GM20431 (cell line): ENCODE measurements around the gene GRIP2.

ENCODE experiments used
- in situ Hi-C: fragments of 300-500 bp; cut with MseI, MboI; formaldehyde crosslinking; loops from one replicate; pipeline ENCODE4 v1.15.0; 2020; ENCODE audit warnings: low sequenced_read_pairs; ENCODE audit not compliant: unreplicated experiment

GRIP2 gene

DNA sequence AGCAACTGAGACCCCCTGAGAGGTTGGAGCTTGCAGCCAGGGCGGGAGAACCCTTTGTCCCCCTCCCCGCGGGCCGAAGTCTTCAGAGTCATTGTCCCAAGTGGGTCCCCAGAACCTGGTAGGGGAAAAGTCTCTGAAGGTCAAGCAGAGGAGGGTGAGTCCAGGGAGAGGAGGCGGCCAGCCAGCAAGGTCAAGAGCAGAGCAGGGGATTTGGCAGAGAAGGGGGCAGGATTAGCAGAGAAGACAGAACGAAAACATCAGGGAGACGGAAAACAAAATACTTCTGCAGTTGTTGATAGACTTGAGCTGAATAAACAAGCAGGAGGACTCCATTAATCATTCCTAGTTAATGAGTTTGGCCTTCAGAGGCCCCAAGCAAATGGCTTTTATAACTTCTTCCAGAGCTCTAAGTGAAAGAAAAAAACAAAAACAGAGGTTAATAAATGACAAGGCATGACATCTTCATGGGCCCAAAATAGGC lies 66.7 kb downstream of the GRIP2 start:
- in situ Hi-C loops, result no loop called here

DNA sequence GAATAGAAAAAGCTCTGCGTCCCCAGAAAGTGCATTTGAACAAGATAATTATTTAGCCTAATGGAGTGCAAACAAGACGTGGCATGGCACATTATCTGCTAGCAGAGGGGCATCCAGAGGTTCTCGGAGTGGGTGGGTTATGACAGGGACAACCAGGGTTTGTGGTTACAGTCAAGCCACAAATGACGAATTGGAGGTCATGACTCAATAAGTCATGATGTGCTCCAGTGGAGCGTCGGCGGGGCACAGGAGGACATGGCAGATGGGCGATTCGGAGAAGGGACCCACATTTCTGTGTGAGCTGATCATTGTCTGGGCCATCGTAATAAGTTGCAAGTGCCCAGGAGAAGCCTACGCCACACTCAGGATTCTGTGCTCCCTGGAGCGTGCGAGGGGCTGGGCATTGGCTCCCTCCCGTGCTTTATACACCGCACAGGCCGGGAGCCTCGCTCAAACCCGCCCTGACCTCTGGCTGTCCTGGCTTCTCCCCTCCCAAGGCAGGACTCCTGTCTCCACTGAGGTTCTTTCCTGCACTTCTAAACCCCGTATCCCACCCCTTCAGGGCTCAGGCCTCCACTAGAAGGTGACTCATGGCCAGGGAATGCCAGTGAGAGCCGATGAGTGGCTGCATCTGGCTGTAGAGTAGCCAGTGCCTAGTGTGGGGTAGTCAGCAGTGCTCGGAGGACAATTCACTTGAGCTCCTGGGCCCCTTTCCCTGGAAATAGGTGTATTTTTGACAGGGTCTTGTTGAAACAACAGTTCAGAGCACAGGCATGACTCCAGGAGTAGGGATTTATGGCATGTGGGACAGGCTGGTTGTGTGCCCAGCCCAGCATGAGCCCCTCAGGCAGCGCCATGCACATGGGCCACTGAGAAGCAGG lies 67.4 kb downstream of the GRIP2 start:
- in situ Hi-C loops, result no loop called here

DNA sequence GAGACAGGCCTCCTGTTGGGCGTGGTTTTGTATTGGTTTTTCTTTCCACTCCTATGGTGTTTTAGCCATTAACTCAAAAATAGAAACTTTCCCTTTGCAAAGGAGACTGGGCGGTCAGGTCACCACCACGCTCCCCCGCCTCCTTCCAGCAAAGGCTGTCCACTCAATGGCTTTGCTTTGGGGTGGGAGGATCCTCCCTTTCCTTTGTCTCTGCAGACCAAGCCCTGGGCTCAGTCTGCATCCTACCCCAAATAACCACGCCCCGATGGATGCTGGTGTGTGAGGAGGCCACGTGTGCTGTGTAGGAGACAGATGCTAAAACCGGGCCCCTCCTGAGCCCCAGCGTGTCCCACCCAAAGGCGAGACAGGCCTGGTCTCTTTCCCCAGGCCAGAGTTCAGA lies 68.5 kb downstream of the GRIP2 start:
- in situ Hi-C loops, result no loop called here

DNA sequence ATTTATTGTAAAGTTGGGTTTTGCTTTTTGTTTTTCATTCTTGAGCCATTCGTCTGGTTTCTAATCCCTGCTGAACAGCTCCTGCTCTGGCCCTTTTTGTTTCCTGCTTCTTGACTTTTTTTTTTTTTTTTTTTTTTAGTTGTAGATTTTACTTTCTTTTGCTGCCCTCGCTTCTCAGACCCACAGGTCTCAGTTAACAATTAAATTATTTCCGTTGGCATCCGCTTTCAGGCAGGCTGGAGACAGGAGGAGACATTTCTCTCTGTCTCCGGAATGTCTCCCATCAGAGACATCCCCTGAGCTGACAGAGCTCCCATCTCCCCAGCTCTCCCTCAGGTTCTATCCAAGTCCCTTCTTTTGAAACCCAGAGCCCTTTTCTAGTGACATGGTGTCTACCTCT lies 69.1 kb downstream of the GRIP2 start:
- in situ Hi-C loops, result no loop called here

DNA sequence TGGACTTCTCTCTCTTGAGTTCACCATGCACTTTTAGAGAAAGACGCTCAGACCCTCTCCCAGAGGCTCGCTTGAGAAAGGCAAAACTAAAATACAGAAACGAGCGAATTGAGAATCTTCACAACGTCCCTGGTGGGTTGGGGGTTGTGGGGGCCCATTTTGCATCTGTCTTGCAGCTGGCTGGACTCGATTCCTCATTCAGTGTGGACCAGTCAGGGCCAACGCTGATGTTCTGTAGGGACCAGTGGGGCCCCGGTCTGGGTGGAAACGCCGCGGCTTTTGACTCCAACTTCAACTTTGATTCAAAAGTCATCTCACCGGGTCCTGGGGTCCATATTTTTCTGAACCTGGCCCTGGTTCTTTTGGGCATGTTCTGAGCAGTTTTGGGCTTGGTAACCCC lies 69.7 kb downstream of the GRIP2 start:
- in situ Hi-C loops, result no loop called here

DNA sequence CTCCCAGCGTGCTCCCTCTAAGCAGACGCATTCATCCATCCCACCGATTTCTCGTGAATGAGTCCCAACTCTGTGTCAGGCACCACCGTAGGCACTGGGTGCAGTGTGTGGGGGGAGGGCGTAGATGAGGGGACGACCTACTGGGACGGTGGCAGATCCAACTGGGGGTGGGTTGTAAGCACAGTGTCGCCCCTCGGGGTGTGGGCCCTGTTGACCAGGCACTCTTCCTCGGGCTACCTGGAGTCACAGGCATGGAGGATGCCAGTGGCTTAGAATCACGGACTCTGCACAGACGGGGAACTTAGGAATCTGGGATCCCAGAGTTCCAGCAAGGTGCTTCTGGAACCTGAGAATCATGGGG lies 71.5 kb downstream of the GRIP2 start:
- in situ Hi-C loops, result loop anchor here (10.0 kb wide), 1 partner anchor 204 kb away; no protein-coding TSS in a partner anchor

DNA sequence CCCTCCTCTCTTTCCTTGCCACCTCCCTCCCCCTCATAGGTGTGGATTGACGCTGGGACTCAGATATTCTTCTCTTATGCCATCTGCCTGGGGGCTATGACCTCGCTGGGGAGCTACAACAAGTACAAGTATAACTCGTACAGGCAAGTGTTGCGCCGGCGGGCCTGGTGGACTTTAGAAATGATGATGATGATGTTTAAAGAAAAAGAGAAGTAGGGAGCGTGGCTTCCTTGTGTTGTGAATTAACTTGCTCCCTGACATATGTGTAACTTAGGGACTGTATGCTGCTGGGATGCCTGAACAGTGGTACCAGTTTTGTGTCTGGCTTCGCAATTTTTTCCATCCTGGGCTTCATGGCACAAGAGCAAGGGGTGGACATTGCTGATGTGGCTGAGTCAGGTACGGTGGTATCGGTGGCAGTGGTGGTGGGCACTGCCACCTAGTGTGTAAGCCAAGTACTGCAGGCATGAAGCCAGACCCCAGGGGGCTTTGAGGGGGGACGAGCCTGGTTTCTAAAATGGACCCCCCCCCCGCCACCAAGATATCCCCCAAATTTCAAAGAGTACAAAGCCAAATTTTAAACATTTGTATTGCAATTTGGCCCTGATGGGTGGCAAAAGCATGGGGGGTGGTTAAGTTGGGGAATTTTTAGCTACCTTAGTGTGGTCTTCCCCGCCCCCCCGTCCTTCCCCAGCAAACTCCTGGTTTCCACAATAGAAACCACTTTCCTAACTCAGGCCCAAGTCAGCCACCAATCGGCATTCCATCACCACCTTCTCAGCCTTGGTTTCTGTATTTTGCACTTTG lies 72.1 kb downstream of the GRIP2 start:
- in situ Hi-C loops, result loop anchor here (10.0 kb wide), 1 partner anchor 203 kb away; no protein-coding TSS in a partner anchor

DNA sequence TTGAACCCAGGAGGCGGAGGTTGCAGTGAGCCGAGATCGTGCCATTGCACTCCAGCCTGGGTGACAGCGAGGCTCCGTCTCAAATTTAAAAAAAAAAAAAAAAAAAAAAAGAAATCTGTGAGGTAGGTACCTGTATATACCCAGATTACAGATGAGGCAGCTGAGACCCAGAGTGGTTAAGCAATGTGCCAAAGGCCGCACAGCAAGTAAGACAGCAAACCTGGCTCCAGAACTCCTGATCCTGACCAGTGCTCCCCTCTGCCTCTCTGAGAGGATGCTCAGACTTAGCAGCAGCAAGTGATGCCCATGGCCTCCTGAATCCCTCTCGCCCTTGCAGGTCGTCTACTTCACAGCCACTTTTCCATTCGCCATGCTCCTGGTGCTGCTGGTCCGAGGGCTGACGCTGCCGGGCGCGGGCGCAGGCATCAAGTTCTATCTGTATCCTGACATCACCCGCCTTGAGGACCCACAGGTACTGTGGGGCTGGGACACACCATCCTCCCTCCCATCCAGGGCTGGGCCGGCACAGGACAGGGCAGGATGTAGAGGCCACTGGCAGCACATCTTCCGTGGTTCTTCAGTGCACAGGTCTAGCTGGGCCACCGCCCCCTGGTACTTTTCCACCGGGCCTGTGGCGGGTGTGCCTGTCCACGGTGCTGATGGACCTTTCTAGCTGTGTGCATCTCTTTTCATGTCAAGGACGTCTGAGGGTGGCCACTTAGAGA lies 73.8 kb downstream of the GRIP2 start:
- in situ Hi-C loops, result loop anchor here (10.0 kb wide), 1 partner anchor 202 kb away; no protein-coding TSS in a partner anchor

DNA sequence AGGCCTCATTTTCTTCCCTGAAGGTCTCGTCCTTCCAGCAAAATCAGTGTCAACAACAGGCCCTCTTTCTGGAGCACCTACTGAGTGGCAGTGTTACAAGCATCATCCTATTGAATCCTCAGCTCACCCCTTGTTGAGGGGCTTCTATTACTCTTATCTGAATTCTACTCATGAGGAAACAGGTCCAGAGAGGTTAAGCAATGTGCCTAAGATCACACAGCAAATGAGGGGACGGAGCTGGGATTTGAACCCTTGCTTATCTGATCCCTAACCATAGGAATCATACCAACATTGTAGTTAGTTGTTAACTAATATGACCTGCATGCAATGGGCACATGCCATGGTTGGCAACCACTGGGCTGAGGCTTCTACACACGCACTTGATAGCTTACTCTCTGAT lies 74.7 kb downstream of the GRIP2 start:
- in situ Hi-C loops, result loop anchor here (10.0 kb wide), 1 partner anchor 201 kb away; no protein-coding TSS in a partner anchor

DNA sequence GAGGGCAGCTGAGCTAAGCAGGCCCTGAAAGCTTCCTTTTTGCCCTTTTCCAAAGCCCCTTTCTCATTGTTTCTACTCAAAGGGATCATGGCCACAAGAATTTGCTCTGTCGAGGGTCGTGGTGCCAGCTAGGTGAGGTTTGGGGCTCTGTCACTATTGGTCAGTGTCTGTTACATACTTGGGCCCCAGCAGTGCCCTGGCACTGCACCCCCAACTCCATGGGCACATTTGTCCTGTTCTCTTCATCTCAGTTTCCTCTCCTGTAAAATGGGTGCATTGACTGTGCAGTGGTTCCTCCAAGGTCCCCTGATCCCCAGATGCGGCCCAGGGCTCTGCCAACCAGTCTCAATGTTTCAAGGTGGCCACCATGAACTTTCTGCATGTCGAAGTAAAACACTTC lies 75.6 kb downstream of the GRIP2 start:
- in situ Hi-C loops, result loop anchor here (10.0 kb wide), 1 partner anchor 200 kb away; no protein-coding TSS in a partner anchor

DNA sequence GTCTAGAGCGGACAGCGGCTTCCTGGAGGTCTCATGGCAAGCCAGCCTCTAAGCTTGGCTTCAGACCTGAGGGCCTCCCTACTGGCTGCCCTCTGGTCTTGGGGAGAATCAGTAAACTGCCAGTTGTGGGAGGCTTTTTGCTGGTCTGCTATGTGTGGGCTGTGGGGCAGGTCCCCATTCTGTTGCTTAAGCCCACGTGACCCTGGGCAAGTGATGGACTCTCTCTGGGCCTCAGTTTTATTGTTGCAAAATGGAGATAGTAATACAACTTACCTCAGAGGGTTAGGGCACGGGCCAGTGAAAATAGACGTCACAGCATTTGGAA lies 76.0 kb downstream of the GRIP2 start:
- in situ Hi-C loops, result loop anchor here (10.0 kb wide), 1 partner anchor 199 kb away; no protein-coding TSS in a partner anchor

DNA sequence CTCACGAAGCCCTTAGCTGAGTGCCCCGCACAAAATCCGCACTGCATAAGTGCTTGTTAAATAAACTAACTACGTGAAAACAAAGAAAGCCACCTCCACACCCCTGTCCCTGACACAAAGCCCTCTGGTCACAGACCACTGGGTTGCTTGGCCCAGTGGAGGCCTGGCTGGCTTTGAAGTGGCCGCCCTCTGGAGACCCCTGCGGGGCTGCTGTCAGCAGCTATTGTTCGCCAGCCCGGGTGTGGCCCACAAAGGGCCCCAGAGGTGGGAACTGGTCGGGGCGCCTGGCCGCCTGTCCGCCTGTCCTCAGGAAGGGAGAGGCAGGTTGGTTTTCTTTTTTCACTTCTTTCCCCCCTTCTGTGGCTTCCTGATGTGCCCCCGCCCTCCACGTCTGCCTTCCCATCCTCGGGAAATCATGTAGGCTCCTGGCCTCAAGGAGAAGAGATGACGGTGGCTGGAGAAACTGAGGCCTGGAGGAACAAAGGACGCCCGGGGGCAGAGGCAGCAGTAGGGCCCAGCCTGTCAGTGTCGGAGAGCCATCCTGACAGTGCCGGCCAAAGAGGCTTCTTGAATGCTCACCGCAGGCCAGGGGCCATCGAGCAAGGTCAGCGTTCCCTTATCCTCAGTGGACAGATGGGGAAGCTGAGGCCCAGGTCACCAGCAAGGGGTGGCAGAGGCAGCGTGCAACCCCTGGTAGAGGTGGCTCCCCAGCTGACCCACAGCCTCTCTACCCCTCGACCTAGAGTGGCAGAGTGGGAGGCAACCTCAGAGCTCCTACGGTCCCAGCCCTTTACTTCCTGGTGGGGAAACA lies 76.6 kb downstream of the GRIP2 start:
- in situ Hi-C loops, result loop anchor here (10.0 kb wide), 1 partner anchor 199 kb away; no protein-coding TSS in a partner anchor

DNA sequence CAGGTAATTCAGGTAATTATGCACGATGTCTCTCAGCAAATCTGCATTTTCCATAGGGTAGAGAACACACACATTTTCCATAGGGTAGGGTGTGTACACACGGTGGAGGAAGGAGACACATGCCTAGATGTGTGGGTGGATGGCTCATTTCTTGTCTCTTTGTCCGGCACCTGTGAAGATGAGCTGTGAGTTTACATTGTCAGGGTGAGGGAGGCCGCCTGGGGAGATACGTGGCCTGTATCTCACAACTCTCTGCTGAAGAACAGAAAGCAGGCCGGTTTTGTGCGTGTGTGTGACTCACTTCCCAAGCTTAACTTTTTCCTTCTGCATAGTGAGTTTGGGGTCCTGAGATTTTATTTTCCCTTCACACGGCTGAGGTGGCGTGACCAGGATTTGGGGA lies 77.4 kb downstream of the GRIP2 start:
- in situ Hi-C loops, result loop anchor here (10.0 kb wide), 1 partner anchor 198 kb away; no protein-coding TSS in a partner anchor

DNA sequence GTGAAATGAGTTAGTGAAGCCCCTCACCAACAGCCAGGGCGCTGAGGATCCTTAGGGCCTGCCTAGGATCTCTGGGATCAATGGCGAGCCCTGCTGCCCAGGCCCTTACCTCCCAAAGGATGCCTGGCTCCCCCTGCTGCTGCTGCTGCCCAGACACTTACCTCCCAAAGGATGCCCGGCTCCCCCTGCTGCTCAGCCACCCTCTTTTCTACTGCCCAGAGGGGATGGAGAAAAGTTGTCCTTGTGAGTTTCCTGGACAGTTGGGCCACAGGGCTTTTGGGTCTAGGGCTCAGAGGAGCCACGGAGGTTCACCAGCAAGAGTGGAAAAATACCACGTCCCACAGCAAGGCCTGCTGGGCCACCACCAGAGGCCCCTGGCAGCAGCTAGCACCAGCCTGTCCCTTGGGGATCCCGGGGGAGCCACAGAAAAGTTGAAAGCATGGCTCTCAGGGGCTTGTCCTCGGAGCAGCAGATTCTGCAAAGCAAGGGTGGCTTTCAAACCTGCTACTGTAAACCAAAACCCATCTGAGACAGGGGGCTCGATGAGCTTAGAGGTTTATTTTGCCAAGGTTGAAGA lies 78.3 kb downstream of the GRIP2 start:
- in situ Hi-C loops, result loop anchor here (10.0 kb wide), 1 partner anchor 197 kb away; no protein-coding TSS in a partner anchor

DNA sequence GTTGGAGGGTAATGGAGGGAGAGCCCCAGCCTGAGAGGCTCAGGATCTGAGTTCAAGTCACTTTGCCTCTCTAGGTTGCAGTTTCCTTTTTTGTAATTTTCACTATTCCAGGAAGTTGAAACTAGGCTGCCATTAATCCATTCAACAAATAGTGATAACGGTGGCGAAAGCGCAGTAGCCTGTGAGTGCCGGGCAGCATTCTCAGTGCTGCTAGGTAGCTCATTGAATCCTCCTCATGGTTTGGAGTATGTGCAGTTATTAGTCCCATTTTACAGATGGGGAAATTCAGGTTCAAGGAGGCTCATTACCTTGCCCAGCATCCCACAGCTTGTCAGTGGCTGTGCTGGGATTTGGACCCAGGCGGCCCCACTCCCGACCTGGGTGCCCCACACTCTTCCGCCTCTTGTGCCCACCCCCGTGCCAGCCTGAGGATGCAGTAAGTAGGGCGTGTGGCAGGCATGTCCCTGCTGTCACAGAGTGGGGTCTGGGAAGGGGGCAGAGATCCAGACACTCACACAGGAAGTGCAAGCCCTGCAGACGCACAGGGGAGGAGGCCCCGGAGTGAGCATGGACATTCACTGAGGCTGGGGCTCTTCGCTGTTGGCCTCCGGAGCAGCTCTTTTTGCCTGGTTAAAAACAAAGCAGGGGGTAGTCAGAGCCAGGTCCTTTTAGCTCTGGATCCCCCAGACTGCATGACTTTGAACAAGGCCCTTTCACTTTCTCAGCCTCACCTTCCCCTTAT lies 79.0 kb downstream of the GRIP2 start:
- in situ Hi-C loops, result loop anchor here (10.0 kb wide), 1 partner anchor 196 kb away; no protein-coding TSS in a partner anchor

DNA sequence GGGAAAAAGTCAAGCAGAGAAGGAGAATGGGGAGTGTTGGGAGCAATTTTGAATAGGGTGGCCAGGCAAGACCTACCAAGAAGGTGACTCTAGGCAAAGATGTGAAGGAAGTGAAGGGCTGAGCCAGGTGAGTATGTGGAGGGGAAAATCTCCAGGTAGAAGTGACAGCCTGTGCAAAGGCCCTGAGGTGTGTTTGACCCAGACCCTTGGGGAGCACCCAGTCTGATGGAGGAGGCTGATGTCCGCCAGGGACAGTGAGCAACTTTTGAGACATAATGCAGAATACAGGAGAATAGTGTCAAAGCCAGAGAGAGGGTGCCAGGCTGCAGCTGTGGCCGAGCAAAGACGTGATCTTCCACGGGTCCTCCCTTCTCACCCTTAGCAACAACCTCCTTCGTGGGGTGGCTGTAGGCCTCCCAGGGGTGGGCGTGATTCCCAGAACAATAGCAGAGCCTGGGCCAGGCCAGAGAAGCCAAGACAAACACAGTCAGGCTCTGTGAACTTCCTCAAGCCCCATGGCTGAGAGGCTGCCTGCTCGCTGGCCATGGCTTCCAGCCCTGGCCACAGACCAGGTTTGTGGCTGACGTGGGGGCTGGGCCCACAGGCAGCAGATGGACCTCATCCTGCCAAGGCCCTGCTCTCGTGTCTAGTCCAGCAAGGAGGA lies 79.7 kb downstream of the GRIP2 start:
- in situ Hi-C loops, result loop anchor here (10.0 kb wide), 1 partner anchor 196 kb away; no protein-coding TSS in a partner anchor

DNA sequence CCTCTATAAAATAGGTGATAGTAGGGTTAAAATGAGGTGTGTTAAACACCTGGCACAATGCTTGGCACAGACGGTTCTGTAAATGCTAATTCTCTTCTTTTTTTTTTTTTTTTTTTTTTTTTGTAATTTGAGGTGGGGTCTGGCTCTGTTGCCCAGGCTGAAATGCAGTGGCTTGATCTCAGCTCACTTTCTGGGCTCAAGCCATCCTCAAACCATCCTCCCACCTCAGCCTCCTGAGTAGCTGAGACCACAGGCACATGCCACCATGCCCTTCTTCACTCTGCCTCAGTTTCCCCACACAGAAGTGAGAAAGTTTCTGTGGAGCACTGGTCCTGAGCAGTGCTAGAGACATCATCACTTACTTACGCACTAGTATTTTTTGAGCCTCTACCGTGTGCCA lies 80.4 kb downstream of the GRIP2 start:
- in situ Hi-C loops, result loop anchor here (10.0 kb wide), 1 partner anchor 195 kb away; no protein-coding TSS in a partner anchor
